ENCODE results near the gene RRAS2.
"Not testable (repeated sequence)": the region's sequence is repeated elsewhere in the genome, so short reads cannot be mapped to it uniquely, and the experiment has no call there.

The RRAS2 gene

GRCh38 chr11:14358729-14359439, at the start of gene RRAS2:
Gene RRAS2 (minus strand): TSS chr11:14359183. CDS start chr11:14358870, 313 bp downstream.
- peak; percentile 81 for DNase-seq

- DNase-seq = no peak
Observed at GRCh38 chr11:14408612-14409011, 49.6 kb upstream of the RRAS2 start.

DNA sequence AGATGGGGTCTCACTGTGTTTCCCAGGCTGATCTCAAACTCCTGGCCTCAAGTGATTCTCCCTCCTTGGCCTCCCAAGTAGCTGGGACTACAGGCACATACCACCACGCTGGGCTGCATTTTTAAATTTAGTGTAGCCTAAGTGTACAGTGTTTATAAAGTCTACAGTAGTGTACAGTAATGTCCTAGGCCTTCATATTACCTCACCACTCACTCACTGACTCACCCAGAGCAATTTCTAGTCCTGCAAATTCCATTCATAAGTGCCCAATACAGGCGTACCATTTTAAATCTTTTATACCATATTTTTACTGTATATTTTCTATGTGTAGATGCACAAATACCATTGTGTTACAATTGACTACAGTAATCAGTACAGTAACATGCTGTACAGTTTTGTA, 47.1 kb upstream of the RRAS2 start:
- DNase-seq = peak; percentile 81

DNA sequence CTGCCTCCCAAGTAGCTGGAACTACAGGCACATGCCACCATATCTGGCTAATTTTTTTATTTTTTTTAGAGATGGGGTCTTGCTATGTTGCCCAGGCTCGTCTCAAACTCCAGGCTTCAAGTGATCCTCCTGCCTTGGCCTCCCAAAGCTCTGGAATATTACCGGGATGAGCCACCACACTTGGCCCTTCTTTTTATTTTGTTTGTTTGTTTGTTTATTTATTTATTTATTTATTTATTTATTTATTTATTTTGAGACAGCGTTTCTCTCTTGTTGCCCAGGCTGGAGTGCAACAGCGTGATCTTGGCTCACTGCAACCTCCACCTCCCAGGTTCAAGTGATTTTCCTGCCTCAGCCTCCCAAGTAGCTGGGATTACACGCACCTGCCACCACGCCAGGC, 44.5 kb upstream of the RRAS2 start:
- not testable (repeated sequence) for DNase-seq

DNA sequence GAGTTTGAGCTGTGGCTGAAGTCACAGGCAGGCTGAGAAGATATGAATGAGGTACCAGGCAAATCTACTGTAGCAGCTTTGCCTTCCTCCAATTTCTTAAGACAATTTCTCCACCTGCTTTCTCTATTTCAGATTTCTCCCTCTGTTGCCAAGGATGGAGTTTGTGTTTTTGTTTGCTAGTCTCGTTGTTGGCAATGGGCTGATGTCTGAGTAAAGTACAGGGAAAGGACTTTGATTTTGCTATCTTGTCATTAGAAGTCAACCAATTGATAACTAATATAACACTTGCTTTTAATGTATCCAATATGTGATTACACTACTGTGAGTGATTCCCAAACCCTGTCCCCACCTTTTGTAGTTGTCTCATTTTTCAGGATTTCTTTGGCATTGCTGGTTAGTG, 40.1 kb upstream of the RRAS2 start:
- DNase-seq = no peak

- DNase-seq = no peak
Observed at GRCh38 chr11:14396273-14396672, 37.3 kb upstream of the RRAS2 start.

GRCh38 chr11:14393889-14394288, 34.9 kb upstream of the RRAS2 start:
- DNase-seq = no peak

GRCh38 chr11:14393129-14393528, 34.1 kb upstream of the RRAS2 start:
- DNase-seq = no peak

GRCh38 chr11:14390669-14391068, 31.7 kb upstream of the RRAS2 start:
- no peak for DNase-seq

- DNase-seq = peak; percentile 56
Observed at GRCh38 chr11:14388352-14388751, 29.4 kb upstream of the RRAS2 start.

DNA sequence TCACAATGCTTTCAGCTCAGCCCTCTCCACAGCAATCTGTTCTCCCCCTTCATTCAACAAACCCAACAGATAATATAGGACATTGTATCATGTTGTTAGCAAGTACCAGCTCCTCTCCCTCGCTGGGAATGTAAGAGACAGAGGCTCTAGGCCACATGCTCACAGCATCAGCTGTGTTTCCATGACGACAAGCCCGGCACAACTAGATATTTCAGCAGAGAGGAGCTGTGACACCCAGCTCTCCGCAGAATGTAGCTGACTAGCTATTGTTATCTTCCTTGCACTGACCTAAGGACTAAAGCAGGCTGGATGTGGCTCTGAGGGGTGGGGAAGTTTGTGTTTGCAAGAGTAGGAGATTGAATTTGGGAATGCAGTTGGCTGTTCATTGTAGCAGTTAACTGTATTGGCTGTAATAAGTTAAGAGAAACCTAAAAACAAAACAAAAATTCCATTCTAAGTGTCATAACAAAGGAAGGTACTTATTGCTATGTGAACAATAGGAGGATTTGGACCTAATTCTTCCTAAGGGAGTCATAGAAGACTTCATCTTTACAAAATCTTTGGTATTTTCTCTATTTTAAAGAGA, 28.0 kb upstream of the RRAS2 start:
- peak; percentile 58 for DNase-seq

DNA sequence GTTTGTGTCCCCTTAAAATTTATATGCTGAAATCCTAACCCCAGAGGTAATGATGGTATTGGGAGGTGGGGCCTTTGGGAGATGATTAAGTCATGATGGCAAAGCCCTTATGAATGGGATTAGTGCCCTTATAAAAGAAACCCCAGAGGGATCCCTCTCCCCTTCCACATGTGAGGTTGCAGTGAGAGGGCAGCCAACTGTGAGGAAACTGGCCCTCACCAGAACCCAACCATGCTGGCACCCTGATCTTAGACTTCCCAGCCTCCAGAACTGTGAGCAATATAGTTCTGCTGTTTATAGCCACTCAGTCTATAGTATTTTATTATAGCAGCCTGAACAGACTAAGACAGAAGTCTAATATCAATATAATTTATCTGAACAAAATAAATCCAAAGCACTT, 27.1 kb upstream of the RRAS2 start:
- DNase-seq = no peak

DNA sequence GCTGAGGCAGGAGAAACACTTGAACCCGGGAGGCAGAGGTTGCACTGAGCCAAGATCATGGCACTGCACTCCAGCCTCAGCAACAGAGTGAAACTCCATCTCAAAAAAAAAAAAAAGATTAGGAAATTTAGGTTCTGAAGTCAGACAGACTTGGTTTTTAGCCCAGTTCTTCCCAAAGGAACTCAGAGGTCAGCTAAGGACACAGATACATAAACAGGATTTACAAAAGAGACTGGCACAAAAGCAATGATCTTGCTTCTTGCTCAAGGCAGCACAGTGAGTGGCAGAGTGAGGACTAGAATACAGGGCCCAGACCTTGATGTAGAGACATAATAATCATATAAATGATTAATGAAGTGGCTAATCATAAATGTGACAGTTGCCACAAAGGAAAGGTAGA, 25.4 kb upstream of the RRAS2 start:
- peak; percentile 57 for DNase-seq

GRCh38 chr11:14381968-14382367, 23.0 kb upstream of the RRAS2 start:
- peak; percentile 25 for DNase-seq

DNA sequence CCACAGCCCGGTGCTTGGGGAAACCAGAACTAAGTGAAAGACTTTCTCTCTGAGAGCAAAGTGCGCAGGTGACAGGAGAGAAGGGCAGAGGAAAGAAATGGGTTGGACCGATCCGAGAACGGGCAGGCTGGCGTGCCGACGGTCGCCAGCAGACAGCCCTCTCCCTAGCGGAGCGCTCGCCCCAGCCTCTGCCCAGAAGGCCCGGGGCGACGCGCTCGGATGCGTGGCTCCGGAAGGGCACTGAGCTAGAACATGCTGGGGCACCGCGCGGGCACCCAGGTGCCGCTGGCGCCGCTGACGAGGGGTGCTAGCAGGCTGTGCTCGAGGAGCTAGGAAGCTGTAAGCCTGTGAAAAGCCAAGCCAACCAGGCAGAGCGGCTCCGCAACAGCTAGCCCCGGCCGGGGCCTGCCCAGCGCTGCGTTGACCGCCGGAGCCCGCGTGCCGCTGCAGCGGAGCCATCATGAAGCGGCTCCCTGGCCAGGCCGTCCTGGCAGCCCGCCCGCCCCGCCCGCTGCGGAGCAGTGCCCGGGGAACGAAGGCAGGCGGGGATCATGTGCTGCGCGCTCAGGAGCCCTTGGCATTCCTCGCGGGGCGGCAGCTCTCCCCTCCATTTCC, 22.1 kb upstream of the RRAS2 start:
- peak; percentile 71 for DNase-seq

- no peak for DNase-seq
Observed at GRCh38 chr11:14380125-14380936, 21.3 kb upstream of the RRAS2 start.

DNA sequence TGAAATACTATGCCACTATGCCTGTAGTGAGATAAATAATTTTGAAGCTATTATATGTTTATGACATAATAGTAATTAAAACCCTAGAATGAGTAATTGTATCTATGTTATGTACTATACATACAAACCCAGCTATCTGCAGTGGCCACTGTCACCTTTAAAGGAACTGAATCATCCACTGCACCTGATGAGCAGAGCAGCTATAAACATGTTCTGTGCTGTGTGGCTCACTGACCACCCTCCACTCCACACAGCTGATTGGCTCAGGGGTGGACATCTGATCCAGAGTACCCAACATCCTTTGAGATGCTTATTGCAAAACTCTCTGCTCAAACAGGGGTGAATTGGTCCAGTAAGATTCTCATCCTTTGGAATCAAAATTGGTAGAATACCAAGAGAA, 19.2 kb upstream of the RRAS2 start:
- no peak for DNase-seq

DNA sequence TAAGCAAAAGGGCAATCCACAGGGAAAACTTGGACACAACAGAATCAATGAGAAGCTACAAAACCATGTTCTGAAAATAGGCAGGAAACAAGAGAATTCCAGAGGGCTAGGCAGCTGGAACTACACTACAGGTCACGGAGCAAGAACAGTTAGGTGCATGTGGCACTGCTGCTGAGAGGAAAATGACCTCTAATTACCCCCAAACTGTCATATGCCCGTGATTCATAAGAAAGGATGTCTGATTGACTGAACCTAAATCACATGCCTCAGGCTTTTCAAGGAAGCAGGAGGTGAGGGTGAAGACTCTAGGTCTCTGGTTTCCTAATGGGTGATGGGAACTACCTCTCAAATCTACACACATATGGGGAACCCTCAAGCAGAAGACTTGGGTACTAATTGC, 17.9 kb upstream of the RRAS2 start:
- peak; percentile 54 for DNase-seq

GRCh38 chr11:14374922-14375830, 16.2 kb upstream of the RRAS2 start:
- no peak for DNase-seq

DNA sequence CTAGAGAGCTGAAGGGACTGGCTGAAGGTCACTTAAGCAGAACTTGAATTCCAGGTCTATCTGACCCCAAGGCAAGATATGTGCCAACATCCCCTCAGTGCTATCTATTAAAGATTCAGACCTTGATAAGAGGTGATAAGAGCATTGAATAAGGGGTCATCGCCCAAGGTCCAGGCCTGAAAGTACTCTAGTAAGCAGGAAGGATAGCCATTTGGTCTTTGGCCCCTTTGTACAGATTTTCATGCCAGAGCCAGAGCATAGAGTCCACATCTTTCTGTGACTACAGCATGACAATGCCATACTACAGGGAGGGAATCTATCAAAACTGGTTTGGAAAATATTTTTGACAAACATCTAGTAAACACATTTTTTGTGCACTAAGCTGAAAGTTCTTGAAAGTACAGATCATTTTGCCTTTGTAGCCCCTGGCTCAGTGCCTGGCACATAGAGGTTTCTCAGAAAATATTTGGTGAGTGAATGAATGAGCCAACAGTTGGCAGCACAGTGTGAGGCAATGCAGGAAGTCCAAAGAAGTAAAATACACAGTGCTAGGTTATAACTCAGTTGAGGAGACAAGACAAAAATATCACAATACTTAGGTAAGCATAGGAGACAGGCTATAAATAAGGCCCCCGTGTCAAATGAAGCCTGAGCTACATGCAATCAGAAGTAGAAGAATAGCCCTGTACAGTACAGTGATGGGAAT, 15.1 kb upstream of the RRAS2 start:
- DNase-seq = peak; percentile 85

DNA sequence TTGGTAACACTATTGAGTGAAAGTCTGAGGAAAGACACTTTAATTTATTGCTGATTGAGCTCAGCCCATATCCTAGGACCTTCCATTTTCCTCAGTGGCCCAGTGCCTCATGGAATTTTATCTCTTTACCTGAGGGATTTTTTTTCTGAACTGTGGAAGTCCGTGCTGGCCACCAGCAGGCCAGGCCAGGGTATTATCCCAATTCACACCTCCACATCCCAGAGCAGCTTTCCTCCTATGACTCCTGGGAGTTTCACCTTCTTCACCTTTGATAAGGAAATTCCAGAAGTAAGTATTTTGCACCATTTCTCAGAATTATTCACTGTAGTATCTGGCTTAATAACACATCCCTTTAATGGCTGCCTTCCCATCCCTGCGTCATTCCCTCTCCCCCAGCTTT, 13.0 kb upstream of the RRAS2 start:
- DNase-seq = no peak

- DNase-seq = no peak
Observed at GRCh38 chr11:14371249-14371648, 12.3 kb upstream of the RRAS2 start.
